HEK293 (cell line): Measurements from ENCODE around the gene SAE1.

ENCODE experiments used
- CTCF ChIA-PET: fragments of 350-600 bp; formaldehyde crosslinking; extraction: SDS; loops from one replicate; lab custom pipeline; 2021; ENCODE audit warnings: antibody characterized with exemption; lab: Yijun Ruan, JAX
- POLR2A ChIA-PET: fragments of 300-600 bp; formaldehyde crosslinking; extraction: SDS; loops from one replicate; lab custom pipeline; 2020; ENCODE audit warnings: antibody characterized with exemption, inconsistent platforms; lab: Yijun Ruan, JAX
- H3K27ac ChIP-seq: fragments of 200-500 bp; sonication (Bioruptor generic); 2 replicates; pipeline ENCODE4 v1.5.1; 2014; ENCODE audit warnings: low read depth, low read length, control low read depth, inconsistent platforms; ENCODE audit errors: extremely low read depth
- H3K36me3 ChIP-seq, 2 experiments: fragments of 200-500 bp in 1 of 2; sonication (Bioruptor generic) in 1 of 2; 1 replicate in 1 of 2; 2 replicates in 1 of 2; pipeline ENCODE4 v1.5.1; 2014 to 2017; ENCODE audit warnings: inconsistent platforms in 2 of 2, low read length in 2 of 2; ENCODE audit not compliant: control insufficient read depth in 2 of 2, insufficient read depth in 1 of 2
- H3K4me1 ChIP-seq: fragments of 200-500 bp; sonication (Bioruptor generic); 2 replicates; pipeline ENCODE4 v1.5.1; 2014; ENCODE audit warnings: mild to moderate bottlenecking, low read length, inconsistent platforms; ENCODE audit not compliant: control insufficient read depth, insufficient read depth
- H3K4me3 ChIP-seq: 2 replicates; pipeline ENCODE4 v1.5.1; 2011; ENCODE audit warnings: low read depth, mild to moderate bottlenecking, control low read depth, low read length, moderate library complexity
- H3K9me3 ChIP-seq: fragments of 200-500 bp; sonication (Bioruptor generic); 2 replicates; pipeline ENCODE4 v1.5.1; 2014; ENCODE audit warnings: low read depth, low read length, inconsistent platforms; ENCODE audit not compliant: control insufficient read depth, insufficient read depth
- EGR2 ChIP-seq: fragments of 450-650 bp; formaldehyde crosslinking; IDR thresholded peaks from 2 replicates; pipeline ENCODE4 v1.5.1; 2016; ENCODE audit warnings: low read depth, missing biosample characterization, missing genetic modification characterization
- GLIS1 ChIP-seq: fragments of 450-650 bp; formaldehyde crosslinking; IDR thresholded peaks from 2 replicates; pipeline ENCODE4 v1.5.1; 2016; ENCODE audit warnings: missing biosample characterization, missing genetic modification characterization
- KLF8 ChIP-seq: fragments of 450-650 bp; formaldehyde crosslinking; IDR thresholded peaks from 2 replicates; pipeline ENCODE4 v1.5.1; 2016; ENCODE audit warnings: missing biosample characterization, missing genetic modification characterization
- PATZ1 ChIP-seq: fragments of 450-650 bp; formaldehyde crosslinking; IDR thresholded peaks from 2 replicates; pipeline ENCODE4 v1.5.1; 2016; ENCODE audit warnings: missing biosample characterization, missing genetic modification characterization
- TCF7L2 ChIP-seq: IDR thresholded peaks from 2 replicates; pipeline ENCODE4 v1.6.1; 2011; ENCODE audit warnings: low read depth, mild to moderate bottlenecking, inconsistent platforms, low read length, moderate library complexity, borderline replicate concordance
- ZBTB10 ChIP-seq: fragments of 450-650 bp; formaldehyde crosslinking; IDR thresholded peaks from 2 replicates; pipeline ENCODE4 v1.5.1; 2016; ENCODE audit warnings: missing biosample characterization, missing genetic modification characterization
- ZBTB48 ChIP-seq: fragments of 450-650 bp; formaldehyde crosslinking; IDR thresholded peaks from 2 replicates; pipeline ENCODE4 v1.5.1; 2016; ENCODE audit warnings: missing biosample characterization, missing genetic modification characterization
- ZFHX2 ChIP-seq: fragments of 450-650 bp; formaldehyde crosslinking; conservative IDR thresholded peaks from 2 replicates; pipeline ENCODE4 v1.5.1; 2016; ENCODE audit warnings: missing biosample characterization, missing genetic modification characterization
- ZNF10 ChIP-seq: fragments of 450-650 bp; formaldehyde crosslinking; IDR thresholded peaks from 2 replicates; pipeline ENCODE4 v1.5.1; 2017; ENCODE audit warnings: missing biosample characterization, missing genetic modification characterization
- ZNF148 ChIP-seq: fragments of 450-650 bp; formaldehyde crosslinking; IDR thresholded peaks from 2 replicates; pipeline ENCODE4 v1.5.0; 2017; ENCODE audit warnings: missing biosample characterization, missing genetic modification characterization, borderline replicate concordance
- ZNF169 ChIP-seq: fragments of 450-650 bp; formaldehyde crosslinking; IDR thresholded peaks from 2 replicates; pipeline ENCODE4 v1.5.1; 2016; ENCODE audit warnings: missing biosample characterization, missing genetic modification characterization
- ZNF184 ChIP-seq: fragments of 450-650 bp; IDR thresholded peaks from 2 replicates; pipeline ENCODE4 v1.5.1; 2018; ENCODE audit warnings: missing biosample characterization, mild to moderate bottlenecking, missing genetic modification characterization
- ZNF266 ChIP-seq: fragments of 450-650 bp; formaldehyde crosslinking; IDR thresholded peaks from 2 replicates; pipeline ENCODE4 v1.5.1; 2016; ENCODE audit warnings: missing biosample characterization, missing genetic modification characterization, low read depth
- ZNF354C ChIP-seq: fragments of 450-650 bp; formaldehyde crosslinking; IDR thresholded peaks from 2 replicates; pipeline ENCODE4 v1.5.1; 2016; ENCODE audit warnings: missing biosample characterization, missing genetic modification characterization, low read depth, borderline replicate concordance
- ZNF362 ChIP-seq: fragments of 450-650 bp; formaldehyde crosslinking; IDR thresholded peaks from 2 replicates; pipeline ENCODE4 v1.5.1; 2016; ENCODE audit warnings: missing biosample characterization, missing genetic modification characterization
- ZNF449 ChIP-seq: fragments of 450-650 bp; formaldehyde crosslinking; IDR thresholded peaks from 2 replicates; pipeline ENCODE4 v1.5.1; 2017; ENCODE audit warnings: missing biosample characterization, mild to moderate bottlenecking, missing genetic modification characterization, moderate library complexity
- ZNF529 ChIP-seq: fragments of 450-650 bp; formaldehyde crosslinking; IDR thresholded peaks from 2 replicates; pipeline ENCODE4 v1.5.1; 2017; ENCODE audit warnings: missing genetic modification characterization, missing biosample characterization; ENCODE audit not compliant: insufficient replicate concordance
- ZNF549 ChIP-seq: fragments of 450-650 bp; IDR thresholded peaks from 2 replicates; pipeline ENCODE4 v1.5.1; 2018; ENCODE audit warnings: missing biosample characterization, missing genetic modification characterization, mild to moderate bottlenecking, inconsistent platforms, moderate library complexity
- ZNF558 ChIP-seq: fragments of 450-650 bp; formaldehyde crosslinking; IDR thresholded peaks from 2 replicates; pipeline ENCODE4 v1.5.1; 2016; ENCODE audit warnings: missing biosample characterization, missing genetic modification characterization
- ZNF580 ChIP-seq: fragments of 450-650 bp; formaldehyde crosslinking; IDR thresholded peaks from 2 replicates; pipeline ENCODE4 v1.5.1; 2016; ENCODE audit warnings: missing biosample characterization, missing genetic modification characterization
- ZNF658 ChIP-seq: fragments of 450-650 bp; formaldehyde crosslinking; IDR thresholded peaks from 2 replicates; pipeline ENCODE4; 2016; ENCODE audit warnings: missing biosample characterization, missing genetic modification characterization
- ZNF670 ChIP-seq: fragments of 450-650 bp; formaldehyde crosslinking; IDR thresholded peaks from 2 replicates; pipeline ENCODE4 v1.5.1; 2016; ENCODE audit warnings: missing biosample characterization, missing genetic modification characterization, low read depth
- ZNF677 ChIP-seq: fragments of 450-650 bp; IDR thresholded peaks from 2 replicates; pipeline ENCODE4 v1.5.0; 2018; ENCODE audit warnings: missing biosample characterization, mild to moderate bottlenecking, missing genetic modification characterization, moderate library complexity
- ZXDB ChIP-seq: fragments of 450-650 bp; formaldehyde crosslinking; IDR thresholded peaks from 2 replicates; pipeline ENCODE4 v1.5.1; 2016; ENCODE audit warnings: missing biosample characterization, missing genetic modification characterization

The SAE1 gene

GRCh38 chr19:47133021-47133471, 2.4 kb downstream of the SAE1 start (continued):
- TF ChIP-seq ZNF148, result no peak
- no peak for TF ChIP-seq ZNF354C
- TF ChIP-seq ZNF670 (tag by site-specific recombination), result no peak
- no peak for TF ChIP-seq ZNF10 (tag by site-specific recombination)
- TF ChIP-seq TCF7L2, result no peak
- TF ChIP-seq ZNF549 (tag by site-specific recombination), result no peak
- peak; percentile 54; the same call in 1 of the 2 replicates for TF ChIP-seq KLF8 (tag by site-specific recombination)
- TF ChIP-seq ZNF449 (tag by site-specific recombination), result 0 out of 2 replicates have a peak, but pooled peaks have one; percentile 6
- TF ChIP-seq ZBTB10, result no peak
- TF ChIP-seq ZNF580 (tag by site-specific recombination), result no peak
- no peak for TF ChIP-seq ZNF266 (tag by site-specific recombination)
- TF ChIP-seq ZNF184 (tag by site-specific recombination), result no peak
- TF ChIP-seq ZNF529 (tag by site-specific recombination), result no peak
- TF ChIP-seq ZXDB (tag by site-specific recombination), result peak; percentile 53; the same call in 1 of the 2 replicates
- TF ChIP-seq ZNF362, result no peak
- no peak for TF ChIP-seq ZNF558

- CTCF ChIA-PET, result interaction anchor here (1.1 to 1.6 kb wide), 4 partner anchors 9 to 121 kb away, joined by 3 to 8 read pairs (median 4); no protein-coding TSS in a partner anchor
- TF ChIP-seq ZFHX2, result peak; percentile 66
- TF ChIP-seq ZNF658 (tag by site-specific recombination), result no peak
- TF ChIP-seq PATZ1 (tag by site-specific recombination), result 0 out of 2 replicates have a peak, but pooled peaks have one; percentile 8
- TF ChIP-seq ZNF169, result no peak
- TF ChIP-seq GLIS1 (tag by site-specific recombination), result peak; percentile 29
- TF ChIP-seq ZBTB48, result peak; percentile 61; the same call in 1 of the 2 replicates
- TF ChIP-seq EGR2 (tag by site-specific recombination), result peak; percentile 40; the same call in 1 of the 2 replicates
- TF ChIP-seq ZNF677 (tag by site-specific recombination), result no peak
- TF ChIP-seq, all 188 proteins: peak for 5
These were observed 3.9 kb downstream of the SAE1 start for GRCh38 chr19:47134545-47134944.

More at GRCh38 chr19:47134545-47134944, 3.9 kb downstream of the SAE1 start:
- no peaks in the 10 kb centered on the region for H3K9me3 ChIP-seq
- POLR2A ChIA-PET, result interaction anchor here (0.9 kb wide), 2 partner anchors 14 to 122 kb away, joined by 3 read pairs; partner anchors contain the start of gene CCDC9
- H3K4me3 ChIP-seq, result no peak overlapping the region
- H3K36me3 ChIP-seq, result peaks cover 15 to 50% of the 10 kb centered on the region in 2 experiments; a peak in 2 of 3 replicates
- peaks cover 22% of the 10 kb centered on the region for H3K4me1 ChIP-seq
- H3K27ac ChIP-seq, result peak overlapping the region; percentile 11; the same call in 1 of the 2 replicates
